ENCODE measurements around the gene JADE1. TPM values are rescaled to one million over a fixed set of nuclear protein-coding genes. Genes with fewer than 3 reads are reported as not detected.

The JADE1 gene
- polyA plus RNA-seq, 1 of the 3 experiments (the other 2 are of a cell fraction) = 9.1 TPM

- TF ChIP-seq REST (IDR thresholded peaks at IDR 0.05; ENCODE audit: low read depth, low read length) (no peak), GATA2 (CRISPR knock-in tag; IDR thresholded peaks at IDR 0.05) (no peak), CTCF (IDR thresholded peaks at IDR 0.05) (no peak), NFIC (IDR thresholded peaks at IDR 0.05; ENCODE audit: borderline replicate concordance) (no peak), NRF1 (IDR thresholded peaks at IDR 0.05; ENCODE audit: low read depth, low read length) (no peak), RFX5 (IDR thresholded peaks at IDR 0.05; ENCODE audit: low read length) (no peak), MAX (IDR thresholded peaks at IDR 0.05; ENCODE audit: low read depth) (no peak), USF2 (IDR thresholded peaks at IDR 0.05; ENCODE audit: borderline replicate concordance, low read depth, low read length) (no peak), MXI1 (IDR thresholded peaks at IDR 0.05; ENCODE audit: low read depth, low read length) (no peak)
Measured at GRCh38 chr4:128855621-128856020, 46.1 kb downstream of the JADE1 start (continued).

- Histone ChIP-seq H3F3A (replicated peaks; ENCODE audit: insufficient read depth) (no peaks in the 10 kb centered on the region), H3K4me2 (no peak overlapping the region), H3K4me3 (ENCODE audit: low read depth in 2 of 2, low read length in 1 of 2) (no peak overlapping the region), H3K9me3 (no peaks in the 10 kb centered on the region), H3K27ac (ENCODE audit: low read depth in 2 of 2, low read length in 1 of 2) (no peak overlapping the region), H4K20me1 (ENCODE audit: insufficient read depth) (no peaks in the 10 kb centered on the region), H3K9me2 (no peaks in the 10 kb centered on the region), H3K27me3 (ENCODE audit: insufficient read depth) (no peaks in the 10 kb centered on the region), H3K36me3 (replicated peaks in 1 of 2; ENCODE audit: control insufficient read depth in 1 of 2, insufficient read depth in 2 of 2, low read length in 1 of 2) (peaks cover 49 to 83% of the 10 kb centered on the region in 2 experiments), H3K79me2 (ENCODE audit: insufficient read depth) (peaks cover 5% of the 10 kb centered on the region; the same call in 1 of the 2 replicates), H3K9ac (no peak overlapping the region), H3K4me1 (ENCODE audit: control insufficient read depth in 1 of 2, insufficient read depth in 2 of 2, low read depth in 1 of 2, low read length in 1 of 2) (peaks cover 0 to 9% of the 10 kb centered on the region in 2 experiments; a peak in 1 of 4 replicates), H2AFZ (ENCODE audit: low read depth) (no peak overlapping the region)
- no peak for TF ChIP-seq RAD21 (IDR thresholded peaks at IDR 0.05; ENCODE audit: low read length)
- TF ChIP-seq TEAD4 (IDR thresholded peaks at IDR 0.05; ENCODE audit: borderline replicate concordance, insufficient read depth) = no peak
- DNase-seq = no peak
- ChIA-PET CTCF (interaction anchor here (1.4 kb wide), 1 partner anchor 9 kb away, joined by 3 read pairs; no protein-coding TSS in a partner anchor), POLR2A (no interaction called here)
- 88% methylated on average over 2 of the region's 2 CpGs for WGBS (ENCODE audit: low lambda C conversion rate)
Measured at GRCh38 chr4:128856246-128856645, 46.7 kb downstream of the JADE1 start.

All from SK-N-SH (cell line).